ENCODE measurements around the gene PLGRKT.
"Not testable (repeated sequence)": the region's sequence is repeated elsewhere in the genome, so short reads cannot be mapped to it uniquely, and the experiment has no call there.

PLGRKT gene

DNA sequence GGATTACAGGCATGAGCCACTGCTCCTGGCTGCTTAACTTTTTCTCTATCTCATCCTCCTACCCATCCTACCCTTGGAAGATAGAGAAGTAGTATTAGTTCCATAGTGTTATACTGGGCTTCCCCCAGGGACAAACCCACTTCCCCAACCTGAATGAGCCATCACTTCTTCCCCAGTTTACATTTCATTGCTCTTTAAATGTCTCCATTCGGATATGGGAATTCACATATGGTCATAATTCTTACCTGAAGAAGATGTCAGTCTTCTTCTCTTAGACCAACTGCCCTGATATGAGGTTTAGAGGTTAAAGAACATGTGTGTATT is 14.5 kb upstream of the PLGRKT start:
- no peak for DNase-seq

- peak in 55 of 58 donors; percentile 11 to 83 (median 61) for DNase-seq
These were observed 12.8 kb upstream of the PLGRKT start, which contains the start of gene CD274 for GRCh38 chr9:5450359-5451091. Gene CD274, plus strand, starts transcription at chr9:5450542. Its CDS starts 5,572 bp downstream, at chr9:5456114.

- no peak for DNase-seq
These were observed 12.0 kb upstream of the PLGRKT start for GRCh38 chr9:5449521-5450358.

DNA sequence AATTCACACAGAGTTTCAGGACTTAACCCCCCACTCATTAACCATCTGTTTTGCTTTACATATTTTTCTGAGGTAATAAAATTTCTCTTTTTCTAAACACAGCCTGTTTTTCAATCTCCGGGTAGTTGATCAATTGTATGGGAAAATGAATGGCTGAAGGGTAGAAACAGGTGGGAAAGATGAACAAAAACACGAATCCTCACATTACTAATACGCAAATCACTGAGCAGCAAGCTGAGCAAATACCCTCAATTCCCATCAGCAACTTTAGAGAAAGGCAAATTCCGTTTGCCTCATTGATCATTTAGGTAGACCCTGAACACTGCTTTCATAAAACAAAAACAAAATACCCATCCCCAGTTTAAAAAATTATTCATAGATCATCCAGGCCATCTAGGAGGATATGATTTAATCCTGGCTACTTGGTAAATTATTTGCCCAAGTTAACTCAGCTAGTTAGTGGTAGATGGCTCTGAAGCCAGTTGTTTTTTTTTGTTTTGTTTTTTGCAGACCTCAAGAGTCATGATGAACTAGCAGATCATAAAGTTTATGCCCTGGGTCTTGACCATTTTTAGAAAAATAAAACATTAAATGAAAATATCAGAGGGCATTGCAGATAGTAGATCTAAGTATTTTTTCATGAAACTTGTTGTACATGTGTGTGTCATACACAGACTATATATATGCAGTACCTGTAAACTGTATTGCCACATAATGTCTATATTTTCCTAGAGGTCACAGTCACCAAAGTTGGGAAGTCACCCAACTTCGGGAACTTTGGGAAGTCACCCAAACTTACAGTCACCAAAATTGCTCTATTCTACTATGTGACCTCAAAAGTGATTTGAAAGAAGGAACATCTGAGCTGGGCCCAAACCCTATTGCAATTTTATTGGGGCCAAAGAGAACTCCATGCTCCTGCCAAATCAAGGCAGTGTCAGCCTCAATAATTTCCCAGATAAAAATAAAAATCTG is 11.0 kb upstream of the PLGRKT start:
- no peak for DNase-seq

DNA sequence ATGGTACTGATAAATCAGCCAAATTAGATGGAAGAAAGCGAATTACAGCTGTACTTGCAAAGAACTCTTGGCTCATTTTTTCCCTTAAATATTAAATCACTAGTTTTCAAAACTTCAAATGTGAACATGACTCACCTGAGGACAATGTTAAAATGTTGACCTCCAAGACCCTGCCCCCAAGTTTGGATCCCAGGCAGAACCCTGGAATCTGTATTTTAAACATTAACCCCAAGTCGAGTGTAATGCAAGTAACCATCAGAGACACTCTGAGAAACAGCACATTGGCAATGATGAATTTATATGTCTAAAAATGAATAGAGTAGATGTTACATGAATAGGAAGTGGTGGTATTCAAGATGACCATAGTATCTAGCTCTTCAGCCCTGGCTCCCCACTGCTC is 10.3 kb upstream of the PLGRKT start:
- DNase-seq: no peak

DNA sequence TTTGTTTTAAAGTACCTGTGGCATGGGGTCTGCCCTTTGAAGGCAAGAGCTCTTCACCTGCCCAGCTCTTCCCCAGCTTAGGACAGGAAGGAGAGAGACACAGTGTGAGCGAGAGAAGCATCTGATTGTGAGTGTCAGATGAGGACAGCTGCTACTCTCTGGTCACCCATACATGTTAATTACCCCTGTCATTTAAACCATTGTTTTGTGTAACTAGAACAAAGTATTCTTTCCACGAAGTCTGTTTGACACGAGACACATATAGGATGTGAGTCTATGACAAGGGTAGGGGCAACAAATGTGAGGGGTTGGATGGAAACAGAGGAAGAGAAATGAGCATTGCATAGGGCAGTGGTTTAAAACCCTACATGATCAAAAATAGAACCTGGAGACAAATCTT is 9.6 kb upstream of the PLGRKT start:
- DNase-seq: no peak

- no peak for DNase-seq
These were observed 8.9 kb upstream of the PLGRKT start for GRCh38 chr9:5446451-5447236.

- DNase-seq: no peak
These were observed 8.2 kb upstream of the PLGRKT start for GRCh38 chr9:5445886-5446285.

GRCh38 chr9:5445096-5445495 is 7.4 kb upstream of the PLGRKT start:
- not testable (repeated sequence) for DNase-seq

DNA sequence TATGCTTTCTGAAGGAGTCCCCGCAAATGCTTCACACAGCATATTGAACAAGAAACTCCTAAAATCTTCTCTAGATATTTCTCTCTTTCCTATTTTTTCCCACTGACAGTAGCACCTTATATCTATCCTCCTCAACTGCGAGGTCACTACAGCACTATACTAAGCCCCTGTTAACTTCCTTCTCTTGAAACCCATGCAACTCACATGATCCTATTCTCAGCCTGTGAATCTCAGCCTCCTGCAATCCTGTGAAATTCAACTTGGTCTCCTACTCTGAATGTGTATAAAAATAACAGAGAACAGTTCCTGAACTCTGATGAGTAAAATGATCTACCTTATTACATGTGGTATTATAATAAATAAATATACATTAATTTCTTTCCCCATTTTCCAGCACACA is 6.1 kb upstream of the PLGRKT start:
- no peak for DNase-seq

DNA sequence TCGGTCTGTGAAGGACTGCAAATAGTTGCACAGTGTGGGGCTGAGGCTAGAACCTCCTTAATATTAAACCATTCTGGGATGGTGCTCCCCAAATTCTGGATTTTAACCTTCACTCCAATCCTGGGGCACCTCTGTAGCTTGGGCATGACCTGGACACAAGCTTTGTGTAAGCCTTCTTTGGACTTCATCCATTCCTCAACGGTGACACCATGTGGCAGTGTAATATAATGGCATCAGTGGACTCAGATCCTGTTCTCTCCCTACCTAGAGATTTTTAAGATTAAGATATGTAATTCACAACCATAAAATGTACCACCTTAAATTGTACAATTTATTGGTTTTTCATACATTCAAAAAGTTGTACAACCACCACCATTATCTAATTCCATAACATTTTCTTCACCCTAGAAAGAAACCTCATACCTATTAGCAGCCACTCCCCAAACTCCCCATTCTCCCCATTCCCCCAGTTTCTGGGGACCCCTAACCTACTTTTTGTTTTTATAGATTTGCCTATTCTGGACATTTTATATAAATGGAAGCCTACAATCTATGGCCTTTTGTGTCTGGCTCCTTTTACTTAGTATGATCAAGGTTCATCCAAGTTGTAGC is 4.8 kb upstream of the PLGRKT start:
- DNase-seq: peak in 23 of 58 donors; percentile 2 to 48 (median 16)

DNA sequence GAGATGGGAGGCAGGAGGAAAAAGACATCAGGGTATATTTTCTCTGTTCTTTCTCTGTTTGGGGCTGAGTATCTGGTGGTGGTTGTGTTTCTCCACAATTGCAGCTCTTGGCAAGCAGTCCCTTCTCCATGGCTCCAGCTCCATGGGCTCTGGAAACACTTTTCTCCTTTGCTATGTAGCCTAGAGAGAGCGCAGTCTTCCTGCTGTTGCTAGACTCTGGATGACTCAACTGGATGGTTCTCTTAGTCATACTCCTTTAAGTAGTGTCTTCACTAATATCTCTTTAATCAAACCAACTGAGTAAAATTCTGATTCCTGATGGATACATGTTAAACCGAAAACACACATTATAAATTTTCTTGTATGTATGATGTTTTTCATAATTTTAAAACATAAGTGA is 3.3 kb upstream of the PLGRKT start:
- DNase-seq: no peak

DNA sequence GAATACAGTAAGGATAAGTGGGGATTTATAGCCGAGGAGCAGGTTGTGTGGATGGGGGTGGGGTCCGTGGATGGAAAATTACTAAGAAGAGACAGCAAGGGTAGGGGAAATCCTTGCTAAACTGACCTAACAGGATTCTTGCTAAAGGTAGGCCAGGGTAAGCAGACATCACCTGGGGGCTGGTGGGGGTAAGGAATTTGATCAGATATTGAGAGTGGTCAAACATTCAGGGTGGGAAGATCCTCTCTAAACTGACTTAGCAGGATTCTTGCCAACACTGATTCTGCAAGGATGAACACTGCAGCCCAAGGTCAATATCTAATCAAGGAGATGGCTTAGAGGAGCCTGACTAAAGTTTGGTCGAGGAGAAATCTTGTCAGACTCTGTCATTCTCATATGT is 2.7 kb upstream of the PLGRKT start:
- no peak for DNase-seq

- peak in 3 of 58 donors; percentile 10 to 47 (median 20) for DNase-seq
These were observed 807 bp upstream of the PLGRKT start for GRCh38 chr9:5438301-5439162.

DNA sequence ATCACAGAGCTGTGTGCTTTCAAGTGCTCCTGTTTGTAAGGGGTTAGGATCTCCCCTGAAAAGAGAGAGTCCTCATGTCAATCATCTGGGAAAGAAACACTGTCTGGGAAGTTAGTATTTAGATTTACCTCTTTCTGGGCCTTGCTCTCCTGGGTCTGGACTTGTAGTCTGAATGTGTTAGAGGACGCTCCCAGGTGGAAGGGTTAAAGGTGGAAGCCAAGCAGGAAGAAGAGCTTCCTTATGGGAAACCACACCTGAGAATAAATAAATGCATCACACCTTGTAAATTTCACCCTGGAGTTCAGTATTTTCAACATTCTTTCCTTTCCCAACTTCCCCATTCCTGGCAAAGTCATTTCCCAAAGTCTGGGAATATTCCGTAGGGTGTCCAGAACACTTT is 1.3 kb downstream of the PLGRKT start:
- DNase-seq: no peak

GRCh38 chr9:5435912-5436311 is 1.8 kb downstream of the PLGRKT start:
- no peak for DNase-seq

DNA sequence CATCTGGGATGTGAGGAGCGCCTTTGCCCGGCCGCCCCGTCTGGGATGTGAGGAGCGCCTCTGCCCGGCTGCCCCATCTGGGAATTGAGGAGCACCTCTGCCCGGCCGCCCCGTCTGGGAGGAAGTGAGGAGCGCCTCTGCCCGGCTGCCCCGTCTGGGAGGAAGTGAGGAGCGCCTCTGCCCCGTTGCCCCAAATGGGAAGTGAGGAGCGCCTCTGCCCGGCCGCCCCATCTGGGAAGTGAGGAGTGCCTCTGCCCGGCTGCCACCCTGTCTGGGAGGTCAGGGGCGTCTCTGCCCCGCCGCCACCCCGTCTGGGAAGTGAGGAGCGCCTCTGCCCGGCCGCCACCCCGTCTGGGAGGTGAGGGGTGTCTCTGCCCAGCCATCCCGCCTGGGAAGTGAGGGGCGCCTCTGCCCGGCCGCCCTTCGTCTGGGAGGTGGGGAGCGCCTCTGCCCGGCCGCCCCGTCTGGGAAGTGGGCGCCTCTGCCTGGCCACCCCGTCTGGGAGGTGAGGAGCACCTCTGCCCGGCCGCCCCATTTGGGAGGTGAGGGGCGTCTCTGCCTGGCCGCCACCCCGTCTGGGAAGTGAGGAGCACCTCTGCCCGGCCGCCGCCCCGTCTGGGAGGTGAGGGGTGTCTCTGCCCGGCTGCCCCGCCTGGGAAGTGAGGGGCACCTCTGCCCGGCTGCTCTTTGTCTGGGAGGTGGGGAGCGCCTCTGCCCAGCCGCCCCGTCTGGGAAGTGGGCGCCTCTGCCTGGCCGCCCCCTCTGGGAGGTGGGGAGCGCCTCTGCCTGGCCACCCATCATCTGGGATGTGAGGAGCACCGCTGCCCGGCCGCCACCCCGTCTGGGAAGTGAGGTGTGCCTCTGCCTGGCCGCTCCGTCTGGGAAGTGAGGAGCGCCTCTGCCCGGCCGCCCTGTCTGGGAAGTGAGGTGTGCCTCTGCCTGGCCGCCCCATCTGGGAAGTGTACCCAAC is 3.6 kb downstream of the PLGRKT start:
- not testable (repeated sequence) for DNase-seq

GRCh38 chr9:5433328-5433727 is 4.4 kb downstream of the PLGRKT start:
- DNase-seq: not testable (repeated sequence)

Measured in anterior cingulate cortex (tissue), 58 donors.